SK-N-SH treated with all-trans-retinoic acid at 6 μM for 48 hours (cell line): ENCODE data around the gene RTRAF.

Source experiments
- CREB5 ChIP-seq: fragments of 250-450 bp; sonication (Bioruptor Pico); IDR thresholded peaks from 2 replicates; pipeline ENCODE4 v1.5.1; 2020; ENCODE audit warnings: low read depth, mild to moderate bottlenecking, moderate library complexity
- OSR1 ChIP-seq: fragments of 250-450 bp; sonication (Bioruptor Pico); IDR thresholded peaks from 2 replicates; pipeline ENCODE4 v1.8.0; 2022; ENCODE audit warnings: moderate library complexity, mild to moderate bottlenecking, inconsistent platforms
- TCF4 ChIP-seq: fragments of 250-450 bp; sonication (Bioruptor Pico); IDR thresholded peaks from 2 replicates; pipeline ENCODE4 v1.8.0; 2021; ENCODE audit warnings: mild to moderate bottlenecking, moderate library complexity, borderline replicate concordance

GRCh38 chr14:51989293-51990234, at the start of gene RTRAF:
- TF ChIP-seq OSR1 (CRISPR knock-in tag): no peak
- no peak for TF ChIP-seq TCF4 (CRISPR knock-in tag)
- TF ChIP-seq CREB5: no peak
